HG02981 (cell line): ENCODE data around the gene NEK6.

Experiments used
- ATAC-seq: cut with Tn5 transposase; IDR thresholded peaks from one replicate; pipeline ENCODE4 v1.9.1; 2021; ENCODE audit warnings: mild to moderate bottlenecking, moderate library complexity; ENCODE audit not compliant: unreplicated experiment

Gene NEK6

GRCh38 chr9:124364141-124364540 is 106.4 kb downstream of the NEK6 start:
- no peak for ATAC-seq

- ATAC-seq: no peak
Observed at GRCh38 chr9:124365036-124365435, 107.3 kb downstream of the NEK6 start.

DNA sequence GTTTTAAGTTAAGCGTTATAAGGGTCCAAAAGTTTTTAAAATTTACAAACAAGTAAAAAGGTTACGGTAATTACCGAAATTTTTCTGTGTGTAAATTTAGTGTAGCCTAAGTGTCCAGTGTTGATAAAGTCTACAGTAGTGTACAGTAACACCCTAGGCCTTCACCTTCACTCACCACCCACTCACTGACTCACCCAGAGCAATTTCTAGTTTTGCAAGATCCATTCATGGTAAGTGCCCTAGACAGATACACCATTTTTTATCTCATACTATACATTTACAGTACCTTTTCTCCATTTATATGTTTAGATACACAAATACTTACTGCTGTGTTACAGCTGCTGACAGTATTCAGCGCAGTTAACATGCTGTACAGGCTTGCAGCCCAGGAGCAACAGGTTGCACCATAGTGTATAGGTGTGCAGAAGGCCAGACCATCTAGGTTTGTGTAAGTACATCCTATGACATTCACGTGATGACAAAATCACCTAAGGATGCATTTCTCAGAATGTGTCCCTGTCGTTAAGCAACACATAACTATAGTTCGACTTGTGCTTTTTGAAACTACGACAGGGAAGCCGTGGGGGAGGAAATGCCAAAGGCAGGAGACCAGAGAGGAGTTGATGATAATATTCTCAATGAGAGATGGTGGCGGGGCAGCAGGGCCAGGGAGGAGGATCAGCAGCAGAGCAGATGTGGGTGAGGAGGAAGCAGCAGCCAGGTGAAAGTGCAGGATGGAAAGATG is 108.9 kb downstream of the NEK6 start:
- no peak for ATAC-seq

- ATAC-seq: no peak
Observed at GRCh38 chr9:124368692-124369091, 110.9 kb downstream of the NEK6 start.

GRCh38 chr9:124369231-124369797 is 111.6 kb downstream of the NEK6 start:
- ATAC-seq: no peak

GRCh38 chr9:124370896-124371582 is 113.3 kb downstream of the NEK6 start:
- no peak for ATAC-seq

DNA sequence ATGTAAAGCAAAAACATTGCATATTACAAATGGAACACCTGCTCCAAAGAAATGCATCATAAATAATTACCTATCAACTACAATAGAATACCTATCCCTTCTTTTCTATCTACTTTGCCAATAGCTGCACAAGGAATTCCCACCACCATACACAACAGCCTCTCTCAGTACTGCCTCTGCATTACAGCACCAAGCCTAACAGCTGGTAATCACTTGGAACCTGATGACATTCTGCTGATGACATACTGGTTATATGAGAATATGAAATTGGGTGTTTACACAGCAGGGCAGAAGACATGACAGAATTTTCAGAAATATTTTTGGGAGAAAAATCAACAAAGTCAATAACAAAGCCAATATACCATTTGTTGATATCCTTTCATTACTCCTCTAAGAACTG is 114.3 kb downstream of the NEK6 start:
- ATAC-seq: no peak

DNA sequence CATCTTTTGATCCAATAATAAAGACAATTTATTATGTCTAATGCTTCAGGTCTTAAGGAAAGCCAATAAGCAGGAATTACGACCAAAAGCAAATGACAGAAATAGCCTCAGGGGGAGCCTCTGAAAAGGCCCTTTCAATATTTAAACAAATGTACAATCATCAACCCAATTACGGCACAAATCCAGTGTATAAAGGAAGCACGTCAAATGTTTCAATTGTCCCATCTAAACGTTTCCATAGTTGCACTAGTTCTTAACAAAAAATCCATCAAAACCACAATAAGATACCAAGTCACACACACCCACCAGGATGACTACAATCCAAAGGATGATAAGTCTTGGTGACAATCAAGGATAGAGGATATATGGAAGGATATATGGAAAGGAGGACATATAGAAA is 115.6 kb downstream of the NEK6 start:
- ATAC-seq: no peak

DNA sequence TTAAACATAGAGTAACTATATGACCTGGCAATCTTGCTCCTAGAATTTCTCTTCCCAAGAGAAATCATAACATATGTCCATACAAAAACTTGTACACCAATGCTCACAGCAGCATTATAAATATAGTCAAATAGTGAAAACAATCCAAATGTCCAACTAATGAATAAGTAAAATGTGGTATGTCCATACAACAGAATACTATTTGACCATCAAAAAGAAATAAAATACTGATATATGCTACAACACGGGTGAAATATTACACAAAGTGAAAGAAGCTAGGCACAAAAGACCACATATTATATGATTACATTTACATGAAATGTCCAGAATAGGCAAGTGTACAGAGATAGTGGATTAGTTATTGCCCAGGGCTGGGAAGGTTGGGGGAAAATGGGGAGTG is 116.1 kb downstream of the NEK6 start:
- no peak for ATAC-seq

DNA sequence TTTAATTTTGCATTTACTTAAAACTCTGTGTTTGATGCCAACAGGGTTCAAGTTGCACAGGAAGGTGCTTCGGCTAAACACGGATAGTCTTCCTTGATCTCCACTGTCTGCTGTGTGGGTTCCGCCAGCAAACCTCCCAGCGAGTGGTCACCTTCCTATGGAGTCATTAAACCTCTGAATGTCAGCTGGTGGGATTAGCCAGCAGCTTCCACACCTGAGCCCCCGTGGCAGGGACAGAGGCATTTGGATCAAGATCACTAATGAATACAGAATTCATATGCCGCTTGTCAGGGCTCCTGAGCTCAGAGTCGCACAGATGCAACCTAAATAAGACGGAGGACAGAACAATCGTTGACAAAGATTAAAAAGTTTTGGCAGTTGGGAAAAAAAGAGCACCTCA is 118.0 kb downstream of the NEK6 start:
- ATAC-seq: no peak

DNA sequence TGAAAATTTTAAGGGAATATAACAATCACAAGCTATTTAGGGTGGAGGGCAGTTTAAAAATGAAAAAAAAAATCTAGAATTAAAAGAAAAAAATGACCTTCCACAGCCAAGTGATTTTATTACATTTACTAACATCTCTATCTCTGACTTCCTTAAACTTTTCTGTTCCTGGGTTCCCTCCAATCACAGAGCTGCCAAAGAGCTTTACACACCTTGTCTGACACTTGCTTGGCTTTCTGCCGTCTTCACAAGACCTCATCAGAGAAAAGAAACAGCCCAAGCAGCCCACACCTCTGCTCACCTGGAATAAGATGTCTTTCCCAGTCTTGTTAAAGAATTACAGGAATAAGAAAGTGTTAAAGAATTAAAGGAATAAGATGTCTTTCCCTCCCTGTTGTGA is 118.6 kb downstream of the NEK6 start:
- no peak for ATAC-seq

DNA sequence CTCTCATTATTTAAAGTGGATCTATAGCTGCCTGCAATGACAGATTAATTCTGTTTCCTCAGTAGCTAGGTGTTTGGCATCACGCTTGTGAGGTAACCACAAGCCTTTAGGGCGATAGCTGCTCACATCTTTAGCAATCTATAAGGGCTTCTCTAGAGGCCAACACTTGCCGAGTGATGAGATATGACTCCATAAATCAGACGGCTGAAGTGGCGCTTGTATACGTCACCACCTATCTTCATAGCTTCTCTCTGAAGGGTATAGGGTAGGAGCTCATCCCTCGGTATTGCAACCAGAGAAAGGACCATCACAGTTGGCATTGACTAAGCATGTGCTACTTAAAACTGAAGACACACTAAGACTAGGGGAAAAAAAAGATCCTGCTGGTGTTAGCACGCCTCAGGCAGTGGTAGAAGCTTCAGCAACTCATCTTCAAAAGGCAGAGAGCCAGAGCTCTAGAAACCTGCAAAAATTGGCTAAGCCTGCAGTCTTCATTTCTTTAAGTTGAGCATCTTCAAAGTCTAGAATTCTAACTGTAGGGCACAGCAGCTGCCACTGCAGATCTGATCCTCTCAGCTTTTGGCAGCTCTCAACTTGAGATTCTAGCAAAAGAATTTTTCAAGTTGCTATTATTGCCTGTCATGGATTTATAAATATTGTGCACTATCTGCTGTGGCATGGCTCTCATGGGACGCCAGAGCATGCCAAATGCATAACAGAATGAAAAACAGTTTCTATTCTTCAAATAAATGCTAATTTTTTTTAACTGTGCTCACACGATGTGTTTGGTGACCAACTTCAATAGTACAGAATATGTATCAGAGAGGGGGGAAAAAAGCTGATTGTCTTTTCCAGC is 120.0 kb downstream of the NEK6 start:
- no peak for ATAC-seq

DNA sequence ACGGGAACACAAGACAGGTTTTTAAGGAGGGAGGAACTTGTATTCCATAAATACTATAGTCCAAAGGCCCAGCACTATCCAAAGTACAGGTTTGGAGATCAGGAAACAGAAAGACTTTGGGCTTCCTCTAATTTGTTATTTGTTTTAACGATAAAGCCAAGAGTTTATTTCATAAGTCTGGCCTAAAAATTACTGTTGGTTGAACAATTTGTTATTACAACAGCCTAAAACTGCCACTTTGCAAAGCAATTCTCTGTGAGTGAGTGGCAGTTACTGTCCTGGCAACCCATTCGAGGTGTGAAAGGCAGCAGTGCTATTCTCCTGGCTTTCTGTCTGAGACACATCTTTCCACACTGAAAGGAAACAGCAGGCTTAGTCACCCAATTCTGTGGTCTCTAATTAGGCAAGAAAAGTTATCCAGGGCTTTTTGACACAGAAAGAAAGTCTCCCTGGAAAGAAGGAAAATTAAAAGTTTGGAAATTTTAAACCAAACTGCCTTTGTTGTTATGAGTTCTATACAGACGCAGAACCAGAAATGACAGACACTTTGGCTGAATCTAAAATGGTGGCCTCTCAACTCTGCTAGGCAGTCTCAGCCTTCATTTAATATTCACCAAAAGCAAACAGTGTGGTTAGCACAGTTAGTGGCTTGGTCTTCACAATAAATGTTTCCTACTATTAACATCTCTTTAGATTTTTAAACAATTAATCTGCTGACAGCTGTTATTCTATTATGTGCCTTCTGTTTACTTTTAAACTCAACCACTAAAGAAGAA is 123.6 kb downstream of the NEK6 start:
- no peak for ATAC-seq

- no peak for ATAC-seq
Observed at GRCh38 chr9:124384210-124384609, 126.5 kb downstream of the NEK6 start.

DNA sequence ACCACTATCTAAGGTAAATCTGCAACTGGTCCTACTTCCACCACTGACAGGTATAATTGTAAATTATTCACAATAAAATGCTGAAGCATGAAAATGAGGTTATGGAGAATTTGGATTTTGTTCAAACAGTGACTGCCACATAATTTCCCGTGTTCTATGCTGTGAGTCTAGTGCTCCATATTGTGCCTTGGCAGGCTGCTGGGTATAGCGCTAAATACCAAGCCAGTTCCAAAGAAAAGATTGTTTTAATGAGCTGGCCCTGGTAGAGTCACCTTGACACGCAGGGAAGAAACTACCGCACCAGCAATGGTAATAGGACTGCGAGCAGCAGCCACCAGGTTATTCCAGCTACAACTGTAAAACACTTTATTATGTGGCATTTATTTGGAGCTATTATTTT is 127.1 kb downstream of the NEK6 start:
- ATAC-seq: no peak

DNA sequence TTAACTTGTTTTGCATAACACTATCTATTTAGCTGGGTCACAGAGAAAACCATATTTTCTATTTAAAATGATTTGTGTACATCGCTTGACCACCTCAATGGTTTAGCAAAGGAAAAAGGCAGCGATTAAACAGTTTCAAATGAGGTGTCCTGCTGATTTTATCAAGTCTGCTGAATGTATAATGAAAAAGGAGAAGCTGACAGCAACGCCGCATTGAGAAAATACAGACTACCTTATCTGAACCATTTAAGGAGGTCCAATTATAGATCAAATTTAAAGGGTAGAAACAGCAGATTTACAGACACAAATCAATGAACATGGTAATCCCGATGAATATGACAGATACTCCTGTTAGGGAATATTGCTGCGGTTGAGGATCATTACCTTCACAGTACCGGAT is 127.9 kb downstream of the NEK6 start:
- no peak for ATAC-seq

DNA sequence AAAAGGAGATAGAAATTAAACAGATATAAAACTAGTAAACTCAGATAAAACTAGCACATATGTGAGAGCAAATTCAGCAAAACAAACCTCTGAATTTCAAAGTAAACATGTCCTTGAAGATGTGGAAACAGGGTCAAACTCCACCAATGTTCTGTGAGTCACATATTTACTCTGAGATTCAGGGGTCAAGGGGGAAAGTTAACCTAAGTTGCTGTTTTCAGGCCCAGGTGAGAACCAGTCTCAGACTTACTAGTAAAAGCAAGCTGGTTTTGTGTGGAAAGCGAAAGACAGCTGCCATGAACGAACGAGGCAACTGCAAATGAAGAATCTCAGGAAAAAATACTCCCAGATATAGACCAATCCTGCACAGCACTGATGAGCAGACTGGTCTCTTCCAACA is 128.5 kb downstream of the NEK6 start:
- no peak for ATAC-seq

DNA sequence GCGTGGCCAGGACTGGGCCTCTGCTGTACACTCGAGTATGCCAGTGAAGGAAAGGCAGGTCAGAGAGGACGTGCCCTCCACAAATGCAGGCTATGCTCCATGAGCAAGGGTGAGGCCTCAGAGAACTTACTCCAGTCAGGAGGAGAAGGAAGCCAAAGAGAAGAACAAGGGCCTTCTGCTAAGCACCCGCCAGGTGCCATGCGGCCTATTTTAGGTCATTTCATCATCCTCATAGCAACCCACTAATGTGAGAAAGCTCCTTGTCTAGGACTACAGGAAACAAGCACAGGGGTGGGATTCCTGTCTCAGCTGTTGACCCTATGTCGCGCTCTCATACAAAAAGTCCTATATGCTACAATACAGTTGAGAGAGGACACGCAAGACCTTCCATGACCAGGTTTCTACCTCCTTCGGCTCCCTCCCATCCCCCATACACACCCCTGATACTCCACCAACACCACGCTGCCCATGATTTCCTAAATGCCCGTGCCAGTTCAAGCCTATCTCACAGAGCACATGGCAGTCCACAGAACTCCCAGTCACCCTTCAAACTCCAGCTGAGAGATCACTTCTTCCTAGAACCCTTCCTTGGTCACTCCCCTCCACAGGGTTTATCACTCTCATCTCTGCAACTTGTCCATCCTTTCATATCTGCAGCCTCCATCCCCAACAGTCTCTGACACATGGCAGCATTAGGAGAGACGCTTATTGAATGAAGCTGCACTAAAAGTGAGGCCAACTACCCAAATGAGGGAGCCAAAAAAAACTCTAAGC is 130.7 kb downstream of the NEK6 start:
- no peak for ATAC-seq

GRCh38 chr9:124389146-124389939 is 131.6 kb downstream of the NEK6 start:
- ATAC-seq: no peak
